Panc1 (cell line): Measurements from ENCODE around the gene DNAJB8. TPM values are rescaled to one million over a fixed set of nuclear protein-coding genes. Genes with fewer than 3 reads are reported as not detected.

Experiments
- ATAC-seq: fragments of 200-7000 bp; cut with Tn5 transposase; 2 replicates; pipeline ENCODE4 v1.9.1; 2020; ENCODE audit warnings: mild to moderate bottlenecking, moderate library complexity
- BruUV-seq: library from RNA; stranded (reverse); fragments of 400-500 nt; replicated peaks from 2 replicates; lab custom pipeline; 2021; lab: Mats Ljungman, UMichigan
- CTCF ChIA-PET: fragments of 300-600 bp; sonication (Branson Sonifier 250); formaldehyde crosslinking; loops from one replicate; lab custom pipeline; 2022; ENCODE audit warnings: antibody characterized with exemption; lab: Charles Lee
- POLR2A ChIA-PET: fragments of 300-600 bp; sonication (Branson Sonifier 250); formaldehyde crosslinking; loops from one replicate; lab custom pipeline; 2022; ENCODE audit warnings: antibody characterized with exemption; lab: Charles Lee
- DNase-seq: peaks from one replicate; pipeline ENCODE4 v3.0.0-alpha.2; 2010; ENCODE audit warnings: low read depth, low spot score
- H3K27ac ChIP-seq: 2 replicates; pipeline ENCODE4 v1.5.1; 2011; ENCODE audit warnings: mild to moderate bottlenecking, low read length, inconsistent platforms
- H3K27me3 ChIP-seq: fragments of 200-500 bp; sonication (Bioruptor generic); 2 replicates; pipeline ENCODE4 v1.6.0; 2014; ENCODE audit warnings: low read length, inconsistent platforms; ENCODE audit not compliant: control insufficient read depth, insufficient read depth
- H3K36me3 ChIP-seq: fragments of 200-500 bp; sonication (Bioruptor generic); 2 replicates; pipeline ENCODE4 v1.5.1; 2014; ENCODE audit warnings: inconsistent platforms, mild to moderate bottlenecking, low read length, moderate library complexity; ENCODE audit not compliant: control insufficient read depth, insufficient read depth
- H3K4me1 ChIP-seq: 2 replicates; pipeline ENCODE4 v1.5.1; 2011; ENCODE audit warnings: inconsistent platforms, mild to moderate bottlenecking, low read length, moderate library complexity; ENCODE audit not compliant: control insufficient read depth, insufficient read depth
- H3K4me3 ChIP-seq, 2 experiments: 2 replicates each; pipeline ENCODE4 v1.5.1; 2011 to 2012; ENCODE audit warnings: low read depth in 2 of 2, low read length in 2 of 2, mild to moderate bottlenecking in 2 of 2, inconsistent platforms in 1 of 2, moderate library complexity in 1 of 2
- H3K9me3 ChIP-seq: fragments of 200-500 bp; sonication (Bioruptor generic); 2 replicates; pipeline ENCODE4 v1.5.1; 2014; ENCODE audit warnings: low read depth, mild to moderate bottlenecking, inconsistent platforms, low read length, moderate library complexity; ENCODE audit not compliant: control insufficient read depth, insufficient read depth
- POLR2AphosphoS5 ChIP-seq: IDR thresholded peaks from 2 replicates; pipeline ENCODE4 v1.6.1; 2012; ENCODE audit warnings: mild to moderate bottlenecking, low read depth, low read length, moderate library complexity
- REST ChIP-seq, 2 experiments: IDR thresholded peaks; 2 replicates each; pipeline ENCODE4 v1.6.1; 2011 to 2012; ENCODE audit warnings: low read depth in 2 of 2, control low read depth in 1 of 2, low read length in 1 of 2, mild to moderate bottlenecking in 1 of 2, moderate library complexity in 1 of 2; ENCODE audit not compliant: insufficient read depth in 1 of 2
- SIN3A ChIP-seq: IDR thresholded peaks from 2 replicates; pipeline ENCODE4 v1.6.1; 2012; ENCODE audit warnings: low read depth, mild to moderate bottlenecking, low read length, moderate library complexity, borderline replicate concordance; ENCODE audit not compliant: insufficient read depth
- TCF7L2 ChIP-seq: IDR thresholded peaks from 2 replicates; pipeline ENCODE4 v1.6.1; 2011; ENCODE audit warnings: mild to moderate bottlenecking, low read depth, low read length, inconsistent platforms
- in situ Hi-C: cut with HindIII; loops from 2 replicates; pipeline ENCODE4 v1.10.0; 2016; ENCODE audit warnings: low sequenced_read_pairs, low pct_unique_long_range_greater_than_20kb
- intact Hi-C: fragments of 100-400 bp; cut with micrococcal nuclease; formaldehyde crosslinking; loops from one replicate; pipeline ENCODE4 v1.10.0; 2022; ENCODE audit not compliant: unreplicated experiment
- total RNA-seq: library from RNA; stranded (reverse); gene quantifications from one replicate; pipeline ENCODE4 v1.2.1, GENCODE V29; 2021; ENCODE audit not compliant: unreplicated experiment
- TF ChIP-seq, protein P1 (sequence below): fragments of 450-650 bp; IDR thresholded peaks from 2 replicates; pipeline ENCODE4 v1.5.1; 2017; ENCODE audit warnings: mild to moderate bottlenecking

DNAJB8 gene
- total RNA-seq, 1 experiment from 2014 or later, result not detected

DNA sequence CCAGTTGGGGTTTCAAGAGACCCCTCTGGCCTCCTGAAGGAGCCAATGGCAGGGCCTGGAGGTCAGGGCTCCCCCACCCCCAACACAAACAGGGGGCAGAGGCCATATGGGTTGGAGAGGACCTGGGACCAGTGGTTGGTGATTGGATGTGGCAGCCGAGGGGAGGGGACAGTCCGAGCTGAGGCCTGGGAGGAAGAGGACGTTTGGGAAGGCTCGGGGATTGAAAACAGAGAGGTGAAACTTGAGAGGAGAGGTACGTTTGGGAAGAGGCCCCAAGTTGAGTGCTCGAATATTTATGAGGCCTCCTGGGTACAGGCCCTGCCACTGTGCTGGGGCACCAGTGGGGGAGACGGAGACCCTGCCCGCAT lies 53.7 kb downstream of the DNAJB8 start:
- ChIA-PET POLR2A (no interaction called here), CTCF (no interaction called here)
- TF ChIP-seq SIN3A (no peak), POLR2AphosphoS5 (no peak), TCF7L2 (no peak), REST (IDR thresholded peaks at IDR 0.05; ENCODE audit: insufficient read depth in 1 of 2, low read depth in 2 of 2, low read length in 1 of 2) (no peak)
- TF ChIP-seq, protein P1, sequence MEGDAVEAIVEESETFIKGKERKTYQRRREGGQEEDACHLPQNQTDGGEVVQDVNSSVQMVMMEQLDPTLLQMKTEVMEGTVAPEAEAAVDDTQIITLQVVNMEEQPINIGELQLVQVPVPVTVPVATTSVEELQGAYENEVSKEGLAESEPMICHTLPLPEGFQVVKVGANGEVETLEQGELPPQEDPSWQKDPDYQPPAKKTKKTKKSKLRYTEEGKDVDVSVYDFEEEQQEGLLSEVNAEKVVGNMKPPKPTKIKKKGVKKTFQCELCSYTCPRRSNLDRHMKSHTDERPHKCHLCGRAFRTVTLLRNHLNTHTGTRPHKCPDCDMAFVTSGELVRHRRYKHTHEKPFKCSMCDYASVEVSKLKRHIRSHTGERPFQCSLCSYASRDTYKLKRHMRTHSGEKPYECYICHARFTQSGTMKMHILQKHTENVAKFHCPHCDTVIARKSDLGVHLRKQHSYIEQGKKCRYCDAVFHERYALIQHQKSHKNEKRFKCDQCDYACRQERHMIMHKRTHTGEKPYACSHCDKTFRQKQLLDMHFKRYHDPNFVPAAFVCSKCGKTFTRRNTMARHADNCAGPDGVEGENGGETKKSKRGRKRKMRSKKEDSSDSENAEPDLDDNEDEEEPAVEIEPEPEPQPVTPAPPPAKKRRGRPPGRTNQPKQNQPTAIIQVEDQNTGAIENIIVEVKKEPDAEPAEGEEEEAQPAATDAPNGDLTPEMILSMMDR, result no peak
- Histone ChIP-seq H3K36me3 (no peaks in the 10 kb centered on the region), H3K9me3 (no peaks in the 10 kb centered on the region), H3K27ac (peak overlapping the region; percentile 29; the same call in 1 of the 2 replicates), H3K4me3 (no peak overlapping the region), H3K27me3 (no peaks in the 10 kb centered on the region), H3K4me1 (peaks cover 49% of the 10 kb centered on the region)
- no peak for DNase-seq
- intact Hi-C loops (no loop called here), in situ Hi-C loops (no loop called here)
- BruUV-seq, result no TSS peak
- no peak for ATAC-seq

Other genes starting within 250 kb of the DNAJB8 start
- gene GATA2, start 26.3 kb upstream of the DNAJB8 start, total RNA-seq, result 74.6 TPM
- gene RPN1, start 183.9 kb upstream of the DNAJB8 start, total RNA-seq, result 320 TPM